SK-N-MC (cell line): ENCODE results near the gene SIPA1L3.

Source experiments
- DNase-seq: peaks from one replicate; pipeline ENCODE4 v3.0.0-alpha.2; 2011; ENCODE audit warnings: low read depth, low spot score
- H3K27ac ChIP-seq: fragments of 200-600 bp; sonication (generic); 2 replicates; pipeline ENCODE4 v1.5.1; 2016; ENCODE audit warnings: mixed run types
- H3K36me3 ChIP-seq: fragments of 200-600 bp; sonication (generic); 2 replicates; pipeline ENCODE4 v1.6.1; 2017; ENCODE audit warnings: antibody characterized with exemption, low read length, mixed read lengths; ENCODE audit not compliant: insufficient read depth
- H3K4me3 ChIP-seq: fragments of 200-600 bp; sonication (generic); 2 replicates; pipeline ENCODE4 v1.5.1; 2016
- H3K9ac ChIP-seq: fragments of 200-600 bp; sonication (generic); 2 replicates; pipeline ENCODE4 v1.8.0; 2017; ENCODE audit warnings: mixed run types, mixed read lengths; ENCODE audit not compliant: insufficient read length
- H3K9me3 ChIP-seq: fragments of 200-600 bp; sonication (generic); 2 replicates; pipeline ENCODE4 v1.6.1; 2017; ENCODE audit warnings: low read depth, mild to moderate bottlenecking, antibody characterized with exemption, low read length, moderate library complexity, mixed read lengths
- EZH2 ChIP-seq: fragments of 200-600 bp; sonication (generic); IDR thresholded peaks from one replicate; pipeline ENCODE4 v1.6.1; 2017; ENCODE audit warnings: antibody characterized with exemption
- FOXP2 ChIP-seq: optimal IDR thresholded peaks from 2 replicates; pipeline ENCODE3; 2011; ENCODE audit warnings: mild to moderate bottlenecking, moderate library complexity; ENCODE audit not compliant: insufficient read depth; ENCODE audit errors: extremely low read length, control extremely low read depth
- POLR2AphosphoS5 ChIP-seq: IDR thresholded peaks from 2 replicates; pipeline ENCODE4 v1.6.1; 2012; ENCODE audit warnings: mild to moderate bottlenecking, low read depth, low read length, borderline replicate concordance

SIPA1L3 gene

DNA sequence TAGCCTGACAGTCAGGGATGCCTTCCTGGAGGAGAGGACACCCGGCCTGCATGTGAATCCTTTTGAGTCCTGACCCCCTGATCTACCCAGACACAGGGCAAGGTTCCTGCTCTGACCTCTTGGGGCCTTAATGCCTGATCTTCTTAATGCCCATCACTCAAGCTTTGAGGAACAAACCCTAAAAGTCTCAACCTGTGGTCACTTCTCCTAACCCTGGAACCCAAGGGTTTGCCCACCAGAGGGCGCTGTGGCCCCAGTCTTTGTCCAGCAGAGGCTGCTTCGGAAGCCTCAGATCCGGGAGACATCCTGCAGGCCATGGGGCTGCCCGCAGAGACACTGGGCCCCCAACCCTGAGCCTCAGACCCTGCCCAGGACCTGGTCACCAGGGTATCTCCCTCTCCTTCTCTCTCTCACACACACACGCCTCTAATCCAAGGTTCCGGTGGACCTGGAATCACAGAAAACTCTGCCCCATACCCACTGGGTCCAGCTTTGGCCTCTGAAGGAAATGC, 326.8 kb downstream of the SIPA1L3 start:
- DNase-seq, result no peak
- Histone ChIP-seq H3K9me3 (no peaks in the 10 kb centered on the region), H3K36me3 (no peaks in the 10 kb centered on the region), H3K27ac (no peak overlapping the region), H3K9ac (no peak overlapping the region), H3K4me3 (no peak overlapping the region)
- TF ChIP-seq FOXP2 (no peak), EZH2 (no peak), POLR2AphosphoS5 (no peak)

- DNase-seq, result no peak
- no peaks in the 10 kb centered on the region for H3K9me3 ChIP-seq
- TF ChIP-seq EZH2 (no peak), FOXP2 (no peak), POLR2AphosphoS5 (no peak)
- no peaks in the 10 kb centered on the region for H3K36me3 ChIP-seq
- H3K27ac ChIP-seq, result no peak overlapping the region
- H3K4me3 ChIP-seq, result no peak overlapping the region
- H3K9ac ChIP-seq, result no peak overlapping the region
These were observed 327.6 kb downstream of the SIPA1L3 start for GRCh38 chr19:38234615-38235014.

DNA sequence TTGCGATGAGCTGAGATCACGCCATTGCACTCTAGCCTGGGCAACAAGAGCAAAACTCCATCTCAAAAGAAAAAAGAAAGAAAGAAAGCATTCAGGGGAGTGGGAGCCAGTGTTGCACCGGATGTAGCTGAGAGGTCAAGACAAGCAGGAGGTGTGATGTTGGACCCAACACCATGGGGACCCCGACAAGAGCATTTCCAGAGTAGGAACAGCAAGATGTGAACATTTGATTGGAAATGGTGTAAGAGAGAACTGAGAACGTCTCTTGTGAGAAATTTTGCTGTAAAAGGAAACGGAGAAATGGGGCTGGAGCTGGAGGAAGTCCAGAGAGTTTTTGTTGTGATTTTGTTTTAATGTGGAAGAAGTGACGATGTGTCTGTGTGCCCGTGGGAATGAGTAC, 332.8 kb downstream of the SIPA1L3 start:
- H3K4me3 ChIP-seq, result no peak overlapping the region
- no peak overlapping the region for H3K27ac ChIP-seq
- no peak for DNase-seq
- no peak for TF ChIP-seq FOXP2
- TF ChIP-seq EZH2, result no peak
- TF ChIP-seq POLR2AphosphoS5, result no peak
- no peaks in the 10 kb centered on the region for H3K36me3 ChIP-seq
- no peak overlapping the region for H3K9ac ChIP-seq
- no peaks in the 10 kb centered on the region for H3K9me3 ChIP-seq

GRCh38 chr19:38243279-38243673, 336.3 kb downstream of the SIPA1L3 start:
- DNase-seq, result no peak
- Histone ChIP-seq H3K9me3 (no peaks in the 10 kb centered on the region), H3K27ac (no peak overlapping the region), H3K9ac (no peak overlapping the region), H3K4me3 (no peak overlapping the region; the same call in 1 of the 2 replicates), H3K36me3 (no peaks in the 10 kb centered on the region)
- TF ChIP-seq EZH2 (no peak), FOXP2 (no peak), POLR2AphosphoS5 (no peak)

DNA sequence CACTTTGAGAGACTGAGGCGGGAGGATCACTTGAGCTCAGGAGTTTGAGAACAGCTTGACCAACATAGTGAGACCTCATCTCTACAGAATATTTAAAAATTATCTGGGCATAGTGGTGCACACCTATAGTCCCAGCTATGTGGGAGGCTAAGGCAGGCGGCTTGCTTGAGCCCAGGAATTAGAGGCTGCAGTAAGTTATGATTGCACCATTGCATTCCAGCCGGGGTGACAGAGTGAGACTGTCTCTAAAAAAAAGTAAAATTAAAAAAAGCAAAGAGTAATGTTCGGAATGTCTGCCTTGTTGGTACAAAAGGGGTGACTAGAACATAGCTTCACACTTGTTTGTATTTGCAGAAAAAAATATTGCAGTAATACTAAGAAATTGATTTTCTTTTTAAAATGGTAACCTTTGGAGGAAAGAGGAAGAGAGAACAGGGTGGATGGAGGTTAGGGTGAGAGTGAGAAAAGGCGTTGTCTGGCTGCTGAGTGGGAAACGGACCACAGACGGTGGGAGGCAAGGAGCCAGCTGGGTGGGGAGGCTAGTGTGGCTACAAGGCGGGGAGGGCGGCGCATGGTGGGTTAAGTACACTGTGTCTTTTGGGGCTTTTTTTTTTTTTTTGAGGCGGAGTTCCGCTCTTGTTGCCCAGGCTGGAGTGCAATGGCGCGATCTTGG, 339.0 kb downstream of the SIPA1L3 start:
- H3K27ac ChIP-seq, result no peak overlapping the region
- H3K4me3 ChIP-seq, result no peak overlapping the region
- H3K9me3 ChIP-seq, result no peaks in the 10 kb centered on the region
- H3K36me3 ChIP-seq, result no peaks in the 10 kb centered on the region
- no peak overlapping the region for H3K9ac ChIP-seq
- no peak for TF ChIP-seq POLR2AphosphoS5
- TF ChIP-seq EZH2, result no peak
- no peak for TF ChIP-seq FOXP2
- DNase-seq, result no peak

DNA sequence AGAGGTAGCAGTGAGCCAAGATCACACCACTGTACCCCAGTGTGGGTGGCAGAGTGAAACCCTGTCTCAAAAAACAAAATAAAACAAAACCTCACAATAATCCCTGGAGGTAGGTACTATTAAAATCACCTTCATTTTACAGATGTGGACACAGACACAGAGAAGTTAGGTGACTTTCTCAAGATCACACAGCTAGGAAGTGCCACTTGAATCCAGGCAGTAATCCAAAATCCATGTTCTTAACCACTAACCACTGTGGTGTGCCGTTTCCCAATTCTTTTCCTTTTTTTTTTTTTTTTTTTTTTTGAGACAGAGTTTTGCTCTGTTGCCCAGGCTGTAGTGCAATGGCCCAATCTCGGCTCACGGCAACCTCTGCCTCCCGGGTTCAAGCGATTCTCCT, 340.1 kb downstream of the SIPA1L3 start:
- Histone ChIP-seq H3K36me3 (no peaks in the 10 kb centered on the region), H3K4me3 (no peak overlapping the region), H3K9me3 (no peaks in the 10 kb centered on the region), H3K27ac (no peak overlapping the region), H3K9ac (no peak overlapping the region)
- DNase-seq, result no peak
- TF ChIP-seq EZH2 (no peak), POLR2AphosphoS5 (no peak), FOXP2 (no peak)

DNA sequence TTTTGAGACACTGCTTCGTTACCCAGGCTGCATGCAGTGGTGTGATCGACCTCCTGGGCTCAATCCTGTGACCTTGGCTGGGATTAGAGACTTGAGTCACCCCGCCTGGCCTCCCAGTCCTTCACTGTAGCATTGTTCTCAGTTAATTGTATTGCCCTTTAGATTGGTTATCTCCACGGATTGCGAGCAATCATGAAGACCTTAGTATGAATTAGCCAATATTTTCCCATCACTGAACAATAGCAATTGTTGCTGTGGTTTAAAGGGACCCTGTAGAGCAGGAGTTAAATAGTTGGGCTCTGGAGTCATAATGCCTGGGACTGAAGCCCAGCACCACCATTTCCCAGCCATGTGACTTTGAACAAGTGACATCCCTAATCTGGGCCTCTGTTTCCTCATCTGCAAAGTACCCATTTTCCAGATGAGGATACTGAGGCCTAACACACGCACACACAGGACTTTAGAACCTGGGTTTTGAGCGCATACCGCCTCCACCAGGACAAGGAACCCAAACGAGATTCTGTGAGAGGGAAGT, 340.8 kb downstream of the SIPA1L3 start:
- Histone ChIP-seq H3K36me3 (no peaks in the 10 kb centered on the region), H3K9ac (no peak overlapping the region), H3K27ac (no peak overlapping the region), H3K4me3 (no peak overlapping the region), H3K9me3 (no peaks in the 10 kb centered on the region)
- no peak for DNase-seq
- TF ChIP-seq EZH2, result no peak
- TF ChIP-seq FOXP2, result no peak
- TF ChIP-seq POLR2AphosphoS5, result no peak

GRCh38 chr19:38248421-38248820, 341.4 kb downstream of the SIPA1L3 start:
- H3K36me3 ChIP-seq, result no peaks in the 10 kb centered on the region
- H3K27ac ChIP-seq, result no peak overlapping the region
- no peak for DNase-seq
- no peaks in the 10 kb centered on the region for H3K9me3 ChIP-seq
- no peak overlapping the region for H3K9ac ChIP-seq
- no peak overlapping the region for H3K4me3 ChIP-seq
- no peak for TF ChIP-seq EZH2

DNA sequence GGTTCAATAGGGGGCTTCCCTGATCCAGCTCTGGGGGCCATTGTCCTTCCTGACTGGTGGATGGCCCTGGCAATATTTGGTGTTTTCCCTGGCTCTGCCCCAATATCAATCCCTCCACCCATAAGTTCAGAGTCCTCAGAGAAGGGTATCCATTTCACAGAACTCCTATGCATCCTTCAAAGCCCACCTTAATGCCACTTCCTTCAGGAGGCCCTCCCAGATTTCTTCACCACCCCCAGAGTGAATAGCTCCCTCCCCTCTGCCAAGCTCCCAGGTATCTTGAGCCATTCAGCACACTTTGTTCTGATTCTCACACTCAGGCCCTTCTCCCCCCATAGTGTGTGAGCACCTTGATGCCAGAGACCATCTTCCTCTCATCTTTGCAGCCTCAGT, 343.4 kb downstream of the SIPA1L3 start:
- H3K36me3 ChIP-seq, result no peaks in the 10 kb centered on the region
- H3K9ac ChIP-seq, result no peak overlapping the region
- no peak overlapping the region for H3K4me3 ChIP-seq
- TF ChIP-seq EZH2, result no peak
- no peak for TF ChIP-seq POLR2AphosphoS5
- TF ChIP-seq FOXP2, result no peak
- no peak overlapping the region for H3K27ac ChIP-seq
- DNase-seq, result no peak
- H3K9me3 ChIP-seq, result no peaks in the 10 kb centered on the region
